HG03460 (cell line): ENCODE results near the gene LRRFIP1.
A peak's percentile ranks its signal among the peaks of the same experiment; 100 is the strongest.
"Not testable (repeated sequence)": the region's sequence is repeated elsewhere in the genome, so short reads cannot be mapped to it uniquely, and the experiment has no call there.

ENCODE experiments used
- ATAC-seq: cut with Tn5 transposase; IDR thresholded peaks from one replicate; pipeline ENCODE4 v1.9.1; 2021; ENCODE audit not compliant: unreplicated experiment

The LRRFIP1 gene

GRCh38 chr2:237682856-237683670 is 55.7 kb downstream of the LRRFIP1 start:
- no peak for ATAC-seq

GRCh38 chr2:237685408-237685807 is 58.0 kb downstream of the LRRFIP1 start:
- no peak for ATAC-seq

GRCh38 chr2:237686659-237687136 is 59.3 kb downstream of the LRRFIP1 start:
- ATAC-seq = no peak

- no peak for ATAC-seq
Observed at GRCh38 chr2:237688081-237688480, 60.7 kb downstream of the LRRFIP1 start.

GRCh38 chr2:237688541-237688940 is 61.2 kb downstream of the LRRFIP1 start:
- not testable (repeated sequence) for ATAC-seq

GRCh38 chr2:237689336-237690131 is 62.1 kb downstream of the LRRFIP1 start:
- ATAC-seq = no peak

- ATAC-seq = peak; percentile 28
Observed at GRCh38 chr2:237691029-237691907, 63.9 kb downstream of the LRRFIP1 start.

- ATAC-seq = peak; percentile 38
Observed at GRCh38 chr2:237691908-237692600, 64.7 kb downstream of the LRRFIP1 start.

- peak; percentile 3 for ATAC-seq
Observed at GRCh38 chr2:237692601-237693290, 65.4 kb downstream of the LRRFIP1 start.

GRCh38 chr2:237693291-237693994 is 66.1 kb downstream of the LRRFIP1 start:
- no peak for ATAC-seq

- no peak for ATAC-seq
Observed at GRCh38 chr2:237694415-237695194, 67.2 kb downstream of the LRRFIP1 start.

GRCh38 chr2:237695201-237695780 is 67.9 kb downstream of the LRRFIP1 start:
- no peak for ATAC-seq

- peak; percentile 24 for ATAC-seq
Observed at GRCh38 chr2:237696461-237696860, 69.1 kb downstream of the LRRFIP1 start.

GRCh38 chr2:237697586-237698357 is 70.4 kb downstream of the LRRFIP1 start:
- ATAC-seq = no peak

GRCh38 chr2:237698358-237698694 is 70.9 kb downstream of the LRRFIP1 start:
- no peak for ATAC-seq

GRCh38 chr2:237699870-237700511 is 72.6 kb downstream of the LRRFIP1 start:
- no peak for ATAC-seq

- ATAC-seq = no peak
Observed at GRCh38 chr2:237700512-237701032, 73.2 kb downstream of the LRRFIP1 start.
